Measurements from ENCODE around the gene DISP1.
"Not testable (repeated sequence)": the region's sequence is repeated elsewhere in the genome, so short reads cannot be mapped to it uniquely, and the experiment has no call there.

Gene DISP1

GRCh38 chr1:222829868-222830267 lies 15.0 kb downstream of the DISP1 start:
- no peaks in the 10 kb centered on the region for H3K36me3 ChIP-seq
- no peak for DNase-seq
- no peak overlapping the region for H3K4me3 ChIP-seq (ENCODE audit: low read depth, low read length)
- no peak for TF ChIP-seq CTCF (IDR thresholded peaks at IDR 0.05; ENCODE audit: low read depth, low read length)
- no peaks in the 10 kb centered on the region for H3K27me3 ChIP-seq
- H3K4me1 ChIP-seq, result no peaks in the 10 kb centered on the region
- H3K9me3 ChIP-seq, result no peaks in the 10 kb centered on the region

DNA sequence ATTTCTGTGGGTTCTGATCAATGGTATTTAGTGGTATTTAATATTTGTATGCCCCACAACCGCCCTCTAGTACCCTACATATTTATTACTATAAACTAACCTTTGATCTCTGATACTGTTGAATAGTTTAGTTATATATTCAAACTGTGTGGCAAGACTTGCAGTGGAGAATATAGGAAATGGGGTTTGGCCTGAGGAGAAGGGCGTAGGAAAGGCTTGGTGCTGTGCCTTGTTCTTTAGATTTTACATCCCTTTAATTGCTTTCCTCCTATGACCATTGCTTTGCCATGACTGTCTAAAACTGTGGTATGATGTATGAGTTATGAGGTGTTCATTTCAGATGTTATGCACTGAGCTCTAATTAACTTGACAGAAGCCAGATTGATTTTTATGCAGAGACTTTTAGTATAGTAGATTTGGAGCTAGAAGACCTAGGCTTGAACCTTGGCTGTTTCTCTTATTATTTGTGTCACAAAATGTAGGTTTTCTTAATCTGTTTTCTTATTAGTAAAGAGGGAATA lies 18.6 kb downstream of the DISP1 start:
- no peak for TF ChIP-seq CTCF (IDR thresholded peaks at IDR 0.05; ENCODE audit: low read depth, low read length)
- Histone ChIP-seq H3K9me3 (no peaks in the 10 kb centered on the region), H3K4me3 (ENCODE audit: low read depth, low read length) (no peak overlapping the region), H3K4me1 (no peaks in the 10 kb centered on the region), H3K27me3 (no peaks in the 10 kb centered on the region), H3K36me3 (no peaks in the 10 kb centered on the region)
- no peak for DNase-seq

DNA sequence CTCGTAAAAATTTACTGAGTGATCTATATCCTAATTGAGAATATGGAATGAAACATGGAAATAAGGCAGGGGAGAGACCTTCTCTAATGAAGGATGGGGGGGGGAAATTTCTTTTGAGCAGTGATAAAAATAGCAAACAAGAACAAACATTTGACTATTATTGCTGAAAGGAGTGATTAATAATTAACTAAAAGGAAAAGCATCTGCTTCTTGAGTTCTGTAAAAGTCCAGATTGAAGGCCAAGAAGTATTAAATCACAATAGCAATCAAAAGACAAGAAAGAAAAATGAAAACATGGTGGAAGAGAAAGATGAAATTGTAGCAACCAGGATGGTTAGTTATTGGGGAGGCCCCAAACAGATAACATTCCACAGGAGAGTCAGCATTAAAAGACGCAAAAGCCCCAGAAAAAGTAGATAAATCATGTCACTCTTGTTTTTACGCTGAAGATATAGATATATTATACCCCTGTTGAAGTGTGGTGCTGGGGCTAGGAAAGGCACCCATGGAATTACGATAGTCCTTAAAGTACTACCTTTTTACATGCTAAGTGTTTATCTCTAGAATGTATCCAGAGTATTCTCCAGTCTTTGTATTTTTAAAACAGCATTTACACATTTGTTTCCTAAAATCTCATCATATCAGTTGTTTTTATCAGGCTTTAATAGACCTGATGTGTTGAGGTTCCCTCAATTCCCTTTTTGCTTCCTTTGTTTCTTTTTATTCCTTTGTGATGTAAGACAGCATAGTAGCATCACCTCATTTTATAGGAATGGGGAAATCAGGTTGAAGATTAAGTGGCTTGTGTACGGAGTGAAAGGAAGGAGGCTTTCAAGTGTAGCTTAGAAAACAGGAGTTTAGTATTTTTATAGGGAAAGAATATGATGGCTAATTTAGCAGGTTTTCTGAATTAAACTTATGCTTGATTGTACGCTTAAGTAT lies 28.9 kb downstream of the DISP1 start:
- TF ChIP-seq CTCF (IDR thresholded peaks at IDR 0.05; ENCODE audit: low read depth, low read length), result no peak
- Histone ChIP-seq H3K36me3 (no peaks in the 10 kb centered on the region), H3K27me3 (no peaks in the 10 kb centered on the region), H3K9me3 (no peaks in the 10 kb centered on the region), H3K4me3 (ENCODE audit: low read depth, low read length) (no peak overlapping the region), H3K4me1 (no peaks in the 10 kb centered on the region)
- DNase-seq, result no peak

GRCh38 chr1:222844411-222844779 lies 29.6 kb downstream of the DISP1 start:
- Histone ChIP-seq H3K4me3 (ENCODE audit: low read depth, low read length) (no peak overlapping the region), H3K27me3 (no peaks in the 10 kb centered on the region), H3K4me1 (no peaks in the 10 kb centered on the region), H3K9me3 (no peaks in the 10 kb centered on the region), H3K36me3 (no peaks in the 10 kb centered on the region)
- TF ChIP-seq CTCF (IDR thresholded peaks at IDR 0.05; ENCODE audit: low read depth, low read length), result no peak
- DNase-seq, result no peak

- TF ChIP-seq CTCF (IDR thresholded peaks at IDR 0.05; ENCODE audit: low read depth, low read length), result no peak
- H3K4me3 ChIP-seq (ENCODE audit: low read depth, low read length), result no peak overlapping the region
- H3K4me1 ChIP-seq, result no peaks in the 10 kb centered on the region
- H3K36me3 ChIP-seq, result no peaks in the 10 kb centered on the region
- no peak for DNase-seq
- no peaks in the 10 kb centered on the region for H3K9me3 ChIP-seq
- no peaks in the 10 kb centered on the region for H3K27me3 ChIP-seq
These were observed 30.9 kb downstream of the DISP1 start for GRCh38 chr1:222845763-222846162.

- H3K36me3 ChIP-seq; H3K27me3 ChIP-seq; H3K4me3 ChIP-seq (ENCODE audit: low read depth, low read length); H3K4me1 ChIP-seq; DNase-seq; H3K9me3 ChIP-seq: not testable (repeated sequence)
These were observed 35.7 kb downstream of the DISP1 start for GRCh38 chr1:222850550-222850949.

All from BE2C (cell line).